Lower leg skin (tissue), 3 donors: ENCODE measurements around the gene DBF4B.

Experiments used
- CTCF ChIP-seq, 3 donors: fragments of 450-650 bp; IDR thresholded peaks; one replicate each; pipeline ENCODE4 v1.5.1; 2016; ENCODE audit warnings: antibody characterized with exemption in 3 of 3, mild to moderate bottlenecking in 3 of 3, moderate library complexity in 2 of 3
- POLR2A ChIP-seq, 2 donors: fragments of 450-650 bp; IDR thresholded peaks; one replicate each; pipeline ENCODE4 v1.6.1; 2016 to 2017; ENCODE audit warnings: antibody characterized with exemption in 2 of 2, mild to moderate bottlenecking in 1 of 2, moderate library complexity in 1 of 2

DNA sequence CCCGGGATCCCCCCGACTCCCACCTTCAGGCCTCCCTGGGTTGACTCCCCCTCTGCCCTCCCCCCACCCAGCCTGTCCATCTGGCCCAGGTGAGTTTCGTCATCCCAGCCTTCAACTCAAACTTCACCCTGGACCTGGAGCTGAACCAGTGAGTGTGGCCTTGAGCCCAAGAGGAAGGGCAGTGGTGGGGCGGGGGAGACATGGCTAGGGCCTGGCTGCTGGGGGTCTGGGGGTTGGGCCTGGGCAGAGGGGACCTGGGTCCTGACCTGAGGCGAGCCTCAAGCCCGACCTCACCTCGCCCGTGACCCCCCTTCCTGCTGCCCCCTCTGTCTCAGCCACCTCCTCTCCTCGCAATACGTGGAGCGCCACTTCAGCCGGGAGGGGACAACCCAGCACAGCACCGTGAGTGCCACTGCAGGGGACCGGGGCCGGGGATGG is 61.2 kb downstream of the DBF4B start:
- TF ChIP-seq CTCF (IDR thresholded peaks at IDR 0.05) (no peak), POLR2A (IDR thresholded peaks at IDR 0.05) (no peak)
